Measurements from ENCODE around the gene SLCO4A1. TPM values are rescaled to one million over a fixed set of nuclear protein-coding genes. Genes with fewer than 3 reads are reported as not detected.

SLCO4A1 gene
- total and polyA plus RNA-seq, 4 experiments from 2014 or later, result 0.49 to 0.99 (median 0.97) TPM; not detected in 1

- H3K27me3 Mint-ChIP-seq, result peaks cover 0 to 11% of the 10 kb centered on the region in 2 donors
- ChIA-PET POLR2A (ENCODE audit: partially characterized antibody) (no interaction called here), CTCF (ENCODE audit: partially characterized antibody) (no interaction called here)
- H3K27ac Mint-ChIP-seq, result no peak overlapping the region
- Histone ChIP-seq H3K4me3 (ENCODE audit: low read length in 2 of 2) (no peak overlapping the region), H3K27me3 (ENCODE audit: insufficient read depth, low read length) (no peaks in the 10 kb centered on the region), H3K27ac (ENCODE audit: low read depth, low read length) (no peak overlapping the region), H3K36me3 (ENCODE audit: insufficient read depth, low read length) (no peaks in the 10 kb centered on the region), H3K4me1 (ENCODE audit: insufficient read depth, low read length) (peaks cover 9% of the 10 kb centered on the region), H3K9me3 (ENCODE audit: control insufficient read depth in 1 of 2, low read length in 2 of 2) (no peaks in the 10 kb centered on the region)
- no peak overlapping the region for H3K4me3 Mint-ChIP-seq
- intact Hi-C loops (cut with micrococcal nuclease), result no loop called here
- no peaks in the 10 kb centered on the region for H3K36me3 Mint-ChIP-seq
- no peaks in the 10 kb centered on the region for H3K9me3 Mint-ChIP-seq
- peaks cover 4 to 16% (median 6%) of the 10 kb centered on the region in 4 donors for H3K4me1 Mint-ChIP-seq
- no peak for DNase-seq
These were observed 46.7 kb downstream of the SLCO4A1 start for GRCh38 chr20:62688855-62689460.

DNA sequence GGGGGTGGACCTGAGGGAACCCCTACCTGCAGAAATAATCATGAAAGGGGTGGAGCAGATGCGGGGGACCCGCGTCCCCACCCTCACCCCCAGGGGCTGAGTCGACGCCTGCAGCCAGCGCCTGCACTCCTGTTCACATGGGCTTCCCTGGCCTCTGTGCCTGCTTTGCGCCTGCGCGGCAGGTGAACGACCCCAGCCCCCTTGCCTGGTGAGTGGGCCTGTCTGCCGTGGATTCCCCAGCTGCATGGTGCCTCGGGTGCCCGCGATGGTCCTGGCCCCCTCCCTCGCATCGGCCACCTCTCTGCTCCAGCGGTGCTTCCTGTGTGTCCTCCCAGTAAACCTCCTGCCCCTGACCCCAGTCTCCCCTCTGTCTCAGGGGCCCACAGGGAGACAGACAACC lies 47.6 kb downstream of the SLCO4A1 start:
- H3K4me1 Mint-ChIP-seq, result peaks cover 4 to 16% (median 6%) of the 10 kb centered on the region in 4 donors
- H3K9me3 ChIP-seq (ENCODE audit: control insufficient read depth in 1 of 2, low read length in 2 of 2), result no peaks in the 10 kb centered on the region
- DNase-seq, result no peak
- H3K36me3 ChIP-seq (ENCODE audit: insufficient read depth, low read length), result no peaks in the 10 kb centered on the region
- no peaks in the 10 kb centered on the region for H3K36me3 Mint-ChIP-seq
- peaks cover 9% of the 10 kb centered on the region for H3K4me1 ChIP-seq (ENCODE audit: insufficient read depth, low read length)
- peaks cover 0 to 11% of the 10 kb centered on the region in 2 donors for H3K27me3 Mint-ChIP-seq
- H3K9me3 Mint-ChIP-seq, result no peaks in the 10 kb centered on the region
- H3K27ac ChIP-seq (ENCODE audit: low read depth, low read length), result no peak overlapping the region
- intact Hi-C loops (cut with micrococcal nuclease), result no loop called here
- CTCF ChIA-PET (ENCODE audit: partially characterized antibody), result no interaction called here
- H3K4me3 Mint-ChIP-seq, result no peak overlapping the region
- no peaks in the 10 kb centered on the region for H3K27me3 ChIP-seq (ENCODE audit: insufficient read depth, low read length)
- POLR2A ChIA-PET (ENCODE audit: partially characterized antibody), result no interaction called here
- no peak overlapping the region for H3K4me3 ChIP-seq (ENCODE audit: low read length in 2 of 2)
- no peak overlapping the region for H3K27ac Mint-ChIP-seq

GRCh38 chr20:62690261-62690820 lies 48.0 kb downstream of the SLCO4A1 start:
- Histone ChIP-seq H3K4me1 (ENCODE audit: insufficient read depth, low read length) (peaks cover 9% of the 10 kb centered on the region), H3K9me3 (ENCODE audit: control insufficient read depth in 1 of 2, low read length in 2 of 2) (no peaks in the 10 kb centered on the region), H3K4me3 (ENCODE audit: low read length in 2 of 2) (no peak overlapping the region), H3K27ac (ENCODE audit: low read depth, low read length) (no peak overlapping the region), H3K27me3 (ENCODE audit: insufficient read depth, low read length) (no peaks in the 10 kb centered on the region), H3K36me3 (ENCODE audit: insufficient read depth, low read length) (no peaks in the 10 kb centered on the region)
- Mint-ChIP-seq H3K9me3 (no peaks in the 10 kb centered on the region), H3K4me3 (no peak overlapping the region), H3K36me3 (no peaks in the 10 kb centered on the region), H3K27ac (no peak overlapping the region), H3K4me1 (peaks cover 4 to 14% (median 6%) of the 10 kb centered on the region in 4 donors), H3K27me3 (peaks cover 0 to 10% of the 10 kb centered on the region in 2 donors)
- ChIA-PET CTCF (ENCODE audit: partially characterized antibody) (no interaction called here), POLR2A (ENCODE audit: partially characterized antibody) (no interaction called here)
- intact Hi-C loops (cut with micrococcal nuclease), result no loop called here
- DNase-seq, result no peak

DNA sequence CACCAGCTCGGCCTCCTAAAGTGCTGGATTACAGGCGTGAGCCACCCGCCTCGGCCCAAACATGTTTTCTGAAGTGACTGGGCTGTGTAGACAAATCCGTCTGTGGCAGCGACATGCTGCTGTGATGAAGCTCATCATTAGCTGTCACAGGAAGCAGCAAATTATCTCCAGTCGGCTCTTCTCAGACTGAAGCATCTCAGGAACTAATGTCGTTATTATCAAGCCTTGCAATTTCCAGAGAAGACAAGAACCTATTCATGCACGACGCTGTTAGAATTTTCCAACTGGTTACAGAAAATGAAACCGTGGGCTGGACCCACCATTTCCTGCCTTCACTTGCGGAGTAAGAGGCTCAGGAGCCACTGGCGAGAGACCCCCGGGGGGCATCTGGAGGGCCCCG lies 49.2 kb downstream of the SLCO4A1 start:
- H3K4me3 ChIP-seq (ENCODE audit: low read length in 2 of 2), result no peak overlapping the region
- intact Hi-C loops (cut with micrococcal nuclease), result no loop called here
- H3K27me3 Mint-ChIP-seq, result peaks cover 0 to 7% of the 10 kb centered on the region in 2 donors
- no peaks in the 10 kb centered on the region for H3K4me1 ChIP-seq (ENCODE audit: insufficient read depth, low read length)
- peak overlapping the region in 3 of 7 donors; percentile 18 to 37 (median 35) for H3K27ac Mint-ChIP-seq
- no peaks in the 10 kb centered on the region for H3K36me3 Mint-ChIP-seq
- H3K4me1 Mint-ChIP-seq, result peaks cover 0 to 6% (median 2%) of the 10 kb centered on the region in 4 donors
- ChIA-PET CTCF (ENCODE audit: partially characterized antibody) (no interaction called here), POLR2A (ENCODE audit: partially characterized antibody) (no interaction called here)
- H3K9me3 Mint-ChIP-seq, result no peaks in the 10 kb centered on the region
- H3K4me3 Mint-ChIP-seq, result no peak overlapping the region
- no peaks in the 10 kb centered on the region for H3K36me3 ChIP-seq (ENCODE audit: insufficient read depth, low read length)
- no peaks in the 10 kb centered on the region for H3K9me3 ChIP-seq (ENCODE audit: control insufficient read depth in 1 of 2, low read length in 2 of 2)
- H3K27me3 ChIP-seq (ENCODE audit: insufficient read depth, low read length), result no peaks in the 10 kb centered on the region
- H3K27ac ChIP-seq (ENCODE audit: low read depth, low read length), result no peak overlapping the region
- no peak for DNase-seq

DNA sequence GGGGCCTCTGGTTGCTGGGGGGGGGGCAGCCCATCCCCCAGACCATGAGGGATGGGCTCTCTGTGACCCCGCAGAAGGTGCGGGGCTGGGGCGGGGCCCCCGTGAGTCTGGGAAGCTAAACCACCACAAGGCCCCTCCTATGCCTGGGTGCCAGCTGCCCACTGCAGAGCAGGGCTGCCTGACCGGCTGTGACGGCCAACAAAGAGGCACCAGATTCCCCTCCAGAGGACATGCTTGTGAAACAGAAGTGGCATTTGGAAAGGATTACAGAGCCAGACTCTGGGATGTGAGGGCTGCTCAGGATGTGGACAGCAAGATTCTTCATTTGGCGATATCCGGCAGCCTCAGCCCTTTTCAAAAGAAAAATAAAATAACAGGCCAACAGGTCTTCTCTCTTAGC lies 49.9 kb downstream of the SLCO4A1 start:
- no peaks in the 10 kb centered on the region for H3K4me1 ChIP-seq (ENCODE audit: insufficient read depth, low read length)
- Mint-ChIP-seq H3K4me1 (peaks cover 0 to 7% (median 0%) of the 10 kb centered on the region in 4 donors), H3K4me3 (no peak overlapping the region), H3K36me3 (no peaks in the 10 kb centered on the region), H3K27ac (no peak overlapping the region), H3K27me3 (peaks cover 0 to 7% of the 10 kb centered on the region in 2 donors), H3K9me3 (no peaks in the 10 kb centered on the region)
- no peak for DNase-seq
- no peak overlapping the region for H3K27ac ChIP-seq (ENCODE audit: low read depth, low read length)
- H3K9me3 ChIP-seq (ENCODE audit: control insufficient read depth in 1 of 2, low read length in 2 of 2), result no peaks in the 10 kb centered on the region
- intact Hi-C loops (cut with micrococcal nuclease), result no loop called here
- H3K36me3 ChIP-seq (ENCODE audit: insufficient read depth, low read length), result no peaks in the 10 kb centered on the region
- CTCF ChIA-PET (ENCODE audit: partially characterized antibody), result no interaction called here
- no peak overlapping the region for H3K4me3 ChIP-seq (ENCODE audit: low read length in 2 of 2)
- no peaks in the 10 kb centered on the region for H3K27me3 ChIP-seq (ENCODE audit: insufficient read depth, low read length)
- POLR2A ChIA-PET (ENCODE audit: partially characterized antibody), result no interaction called here

DNA sequence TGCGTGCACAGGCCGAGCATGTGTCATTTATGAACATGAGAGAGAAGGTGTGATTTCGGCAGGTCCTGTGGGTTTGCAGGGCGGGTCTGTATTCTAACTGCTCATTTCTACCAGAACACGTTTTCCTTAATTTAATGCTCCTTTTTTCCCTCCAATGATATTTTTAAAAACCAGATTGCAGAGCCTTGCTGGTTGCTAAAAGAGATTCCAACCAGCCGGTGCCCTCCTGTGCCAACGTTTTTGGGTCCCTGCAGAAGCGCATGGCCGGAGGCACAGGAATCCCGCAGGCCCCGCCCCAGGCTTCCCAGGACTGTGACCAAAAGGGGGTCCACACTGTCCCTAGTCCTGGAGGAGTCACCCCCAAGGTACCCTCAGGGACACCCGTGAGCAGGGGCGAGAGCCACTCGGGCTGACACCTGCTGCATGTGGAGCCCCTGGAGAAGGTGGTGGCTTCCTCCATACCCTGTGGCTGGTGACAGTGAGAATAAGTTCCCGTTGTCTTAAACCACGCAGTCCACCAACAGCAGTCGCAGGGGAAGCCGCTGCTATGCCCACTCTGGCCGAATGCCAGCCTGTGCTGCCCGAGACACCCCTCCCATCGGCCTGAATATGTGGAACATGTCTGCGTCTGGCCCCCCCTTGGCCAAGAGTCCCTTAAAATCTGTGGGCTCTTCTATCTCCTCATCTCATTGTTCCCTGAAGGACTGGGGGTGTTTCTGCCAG lies 50.7 kb downstream of the SLCO4A1 start:
- Mint-ChIP-seq H3K27ac (no peak overlapping the region), H3K4me1 (peaks cover 0 to 7% (median 0%) of the 10 kb centered on the region in 4 donors), H3K27me3 (peaks cover 0 to 5% of the 10 kb centered on the region in 2 donors), H3K4me3 (no peak overlapping the region), H3K9me3 (no peaks in the 10 kb centered on the region), H3K36me3 (no peaks in the 10 kb centered on the region)
- Histone ChIP-seq H3K36me3 (ENCODE audit: insufficient read depth, low read length) (no peaks in the 10 kb centered on the region), H3K4me3 (ENCODE audit: low read length in 2 of 2) (no peak overlapping the region), H3K27ac (ENCODE audit: low read depth, low read length) (no peak overlapping the region), H3K4me1 (ENCODE audit: insufficient read depth, low read length) (no peaks in the 10 kb centered on the region), H3K27me3 (ENCODE audit: insufficient read depth, low read length) (no peaks in the 10 kb centered on the region), H3K9me3 (ENCODE audit: control insufficient read depth in 1 of 2, low read length in 2 of 2) (no peaks in the 10 kb centered on the region)
- POLR2A ChIA-PET (ENCODE audit: partially characterized antibody), result no interaction called here
- DNase-seq, result no peak
- intact Hi-C loops (cut with micrococcal nuclease), result no loop called here
- CTCF ChIA-PET (ENCODE audit: partially characterized antibody), result no interaction called here

DNA sequence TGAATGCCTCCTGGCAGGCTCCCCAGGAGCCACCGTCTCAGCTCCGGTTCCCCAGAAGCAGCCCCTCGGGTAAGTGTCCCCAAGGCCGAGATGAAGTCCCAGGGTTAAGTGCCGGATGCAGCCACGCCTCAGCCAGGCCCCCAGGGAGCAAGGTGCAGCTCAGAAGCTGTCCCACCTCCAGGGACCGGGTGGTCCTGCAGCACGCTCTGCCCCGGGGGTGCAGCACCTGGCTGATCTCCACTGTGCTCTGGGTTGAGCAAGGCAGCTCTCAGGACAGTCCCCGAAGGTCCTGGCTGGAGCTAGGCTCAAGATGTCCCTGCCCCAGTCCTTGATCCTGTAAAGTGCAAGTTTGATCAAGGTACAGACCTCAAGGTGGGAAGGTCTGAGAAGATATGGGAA lies 51.2 kb downstream of the SLCO4A1 start:
- H3K27me3 ChIP-seq (ENCODE audit: insufficient read depth, low read length), result no peaks in the 10 kb centered on the region
- H3K27ac ChIP-seq (ENCODE audit: low read depth, low read length), result no peak overlapping the region
- Mint-ChIP-seq H3K4me1 (peaks cover 0 to 7% (median 0%) of the 10 kb centered on the region in 4 donors), H3K27ac (no peak overlapping the region), H3K4me3 (no peak overlapping the region), H3K36me3 (no peaks in the 10 kb centered on the region), H3K27me3 (peaks cover 0 to 4% of the 10 kb centered on the region in 2 donors), H3K9me3 (no peaks in the 10 kb centered on the region)
- intact Hi-C loops (cut with micrococcal nuclease), result no loop called here
- H3K4me3 ChIP-seq (ENCODE audit: low read length in 2 of 2), result no peak overlapping the region
- ChIA-PET CTCF (ENCODE audit: partially characterized antibody) (no interaction called here), POLR2A (ENCODE audit: partially characterized antibody) (no interaction called here)
- no peaks in the 10 kb centered on the region for H3K36me3 ChIP-seq (ENCODE audit: insufficient read depth, low read length)
- no peak for DNase-seq
- no peaks in the 10 kb centered on the region for H3K9me3 ChIP-seq (ENCODE audit: control insufficient read depth in 1 of 2, low read length in 2 of 2)
- no peaks in the 10 kb centered on the region for H3K4me1 ChIP-seq (ENCODE audit: insufficient read depth, low read length)
